ENCODE measurements around the gene PRR16.

The PRR16 gene

DNA sequence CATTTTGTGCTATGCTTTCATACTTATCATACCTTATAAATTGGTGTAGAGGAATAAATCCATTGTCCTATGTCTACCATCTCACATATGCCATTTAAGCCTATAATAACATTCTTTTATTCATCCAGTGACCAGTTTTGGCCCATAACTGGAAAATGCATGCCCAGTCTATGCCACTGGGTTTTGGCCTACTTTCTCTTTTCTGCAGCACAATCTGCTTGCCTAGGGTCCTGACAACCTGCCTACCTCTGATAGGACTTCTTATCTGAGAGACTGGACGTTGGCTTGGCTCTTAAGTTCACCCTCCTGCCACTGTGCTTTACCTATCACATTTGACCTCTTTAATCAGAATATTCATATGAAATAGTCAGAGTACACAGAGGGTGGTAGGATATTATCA is 103.0 kb downstream of the PRR16 start:
- DNase-seq (ENCODE audit: extremely low read depth in 1 of 2, low read depth in 1 of 2): no peak

DNA sequence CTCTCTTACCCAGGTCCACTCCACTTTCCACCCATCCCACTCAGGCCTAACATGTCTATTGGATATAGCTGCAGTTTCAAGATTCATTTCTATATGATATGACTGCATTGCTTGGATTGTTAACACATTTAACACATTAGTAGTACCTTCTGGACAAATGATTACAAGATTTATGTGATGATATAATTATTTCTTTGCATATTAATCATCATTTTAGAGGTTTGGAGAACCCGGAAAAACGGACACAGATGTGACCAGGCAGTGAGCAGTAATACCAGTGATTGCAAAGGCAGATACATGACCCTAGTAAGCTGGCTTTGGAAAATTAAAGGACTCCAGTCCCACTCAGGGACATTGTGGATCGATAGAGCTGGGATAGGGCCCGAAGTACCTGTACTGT is 103.8 kb downstream of the PRR16 start:
- no peak for DNase-seq (ENCODE audit: extremely low read depth in 1 of 2, low read depth in 1 of 2)

DNA sequence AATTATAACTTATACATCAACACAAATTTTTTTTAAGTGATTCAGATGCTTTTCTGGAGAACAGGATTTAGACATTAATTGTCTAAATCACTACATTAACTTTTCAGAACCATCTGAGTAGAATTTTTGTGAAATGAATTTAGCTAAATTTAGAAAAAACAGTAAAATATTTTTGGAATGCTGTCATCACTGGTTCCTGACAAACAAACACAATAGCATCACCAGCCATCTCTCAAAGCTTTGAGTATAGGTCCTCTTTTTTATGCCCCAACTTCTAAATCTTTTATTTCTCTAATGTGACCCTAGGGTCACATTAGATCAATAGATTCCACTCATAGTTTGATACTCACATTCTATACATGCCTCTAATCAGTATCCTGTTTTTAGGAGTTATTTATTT is 104.6 kb downstream of the PRR16 start:
- no peak for DNase-seq (ENCODE audit: extremely low read depth in 1 of 2, low read depth in 1 of 2)

DNA sequence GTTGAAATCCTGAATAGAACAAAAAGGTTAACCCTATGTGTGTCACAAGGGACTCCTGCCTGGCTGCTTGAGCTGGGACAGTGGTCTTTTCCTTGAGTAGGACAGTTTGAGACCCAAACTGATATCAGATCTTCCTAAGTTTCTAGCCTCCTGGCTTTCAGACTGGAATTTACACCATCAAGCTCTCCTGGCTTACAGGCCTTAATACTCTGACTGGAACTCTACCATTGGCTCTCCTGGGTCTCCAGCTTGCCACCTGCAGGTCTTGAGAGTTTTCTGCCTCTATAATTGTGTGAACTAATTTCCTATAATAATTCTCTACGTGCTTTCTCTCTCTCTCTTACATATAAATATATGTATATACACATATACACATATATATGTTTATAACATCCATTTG is 112.5 kb downstream of the PRR16 start:
- DNase-seq (ENCODE audit: extremely low read depth in 1 of 2, low read depth in 1 of 2): no peak

DNA sequence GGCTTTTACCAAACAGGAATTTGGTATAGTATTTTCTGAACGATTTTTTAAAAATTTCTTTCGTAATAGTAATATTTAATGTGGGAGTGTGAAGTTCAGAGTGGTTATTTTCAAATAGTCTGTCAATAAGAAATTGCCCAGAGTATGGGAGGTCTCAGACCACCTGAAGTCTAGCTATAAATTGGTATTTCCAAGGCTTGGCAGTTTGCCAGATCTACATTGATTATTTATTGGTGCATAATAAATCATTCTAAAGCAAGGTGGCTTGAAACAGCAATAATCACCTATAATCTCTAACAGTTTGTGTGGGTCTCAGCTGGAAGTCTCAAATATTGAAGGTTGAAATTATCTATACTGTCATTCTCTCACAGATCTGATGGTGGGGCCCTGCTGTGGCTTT is 118.5 kb downstream of the PRR16 start:
- no peak for DNase-seq (ENCODE audit: extremely low read depth in 1 of 2, low read depth in 1 of 2)

DNA sequence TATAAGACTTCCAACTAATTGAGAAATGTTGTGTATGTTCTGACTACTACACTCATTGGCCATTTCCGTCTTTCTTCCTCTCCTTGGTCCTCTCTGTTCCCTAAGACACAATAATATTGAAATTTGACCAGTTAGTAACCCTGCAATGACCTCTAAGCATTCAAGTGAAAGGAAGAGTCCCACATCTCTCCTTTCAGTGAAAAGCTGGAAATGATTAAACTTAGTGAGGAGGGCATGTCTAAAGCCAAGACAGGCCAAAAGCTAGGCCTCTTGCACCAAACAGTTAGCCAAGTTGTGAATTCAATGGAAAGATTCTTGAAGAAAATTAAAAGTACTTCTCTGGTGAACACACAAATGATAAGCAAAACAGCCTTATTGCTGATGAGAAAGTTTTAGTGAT is 122.5 kb downstream of the PRR16 start:
- no peak for DNase-seq (ENCODE audit: extremely low read depth in 1 of 2, low read depth in 1 of 2)

DNA sequence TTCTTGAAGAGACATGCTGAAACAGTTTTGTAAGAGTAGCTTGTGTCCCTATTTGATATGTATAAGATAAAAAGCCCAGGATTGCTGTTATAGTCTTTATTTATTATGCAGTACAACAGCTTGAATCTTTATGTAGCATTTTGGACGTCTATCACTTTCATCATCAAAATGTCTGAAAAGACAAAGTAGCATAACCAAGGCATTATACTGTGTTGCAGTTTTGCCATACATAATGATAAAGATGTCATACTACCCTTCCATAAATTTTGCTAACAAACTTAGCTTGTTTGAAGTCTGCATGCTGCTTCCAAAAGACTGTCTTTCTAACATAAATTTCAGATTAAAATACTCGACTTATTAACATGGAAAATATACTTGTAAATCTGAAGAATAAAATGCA is 127.8 kb downstream of the PRR16 start:
- DNase-seq (ENCODE audit: extremely low read depth in 1 of 2, low read depth in 1 of 2): no peak

DNA sequence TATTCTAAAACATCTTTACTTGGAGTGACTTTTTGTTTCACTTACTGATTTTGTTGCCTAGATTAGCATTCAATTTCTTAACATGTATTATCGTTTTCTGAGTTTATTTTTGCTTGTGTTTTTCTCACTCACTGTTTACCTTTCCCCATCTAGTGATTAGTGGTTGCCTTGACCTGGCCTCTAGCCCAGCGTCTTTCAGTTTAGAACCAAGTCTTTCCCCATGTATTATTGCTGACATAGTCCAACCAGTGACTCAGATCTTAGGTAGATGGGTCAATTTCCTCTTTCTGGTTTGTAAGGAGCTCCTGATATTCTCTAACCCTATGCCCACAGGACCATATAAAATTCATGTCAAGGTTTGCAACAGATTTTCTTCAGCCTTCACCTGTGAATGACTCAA is 135.5 kb downstream of the PRR16 start:
- no peak for DNase-seq (ENCODE audit: extremely low read depth in 1 of 2, low read depth in 1 of 2)

DNA sequence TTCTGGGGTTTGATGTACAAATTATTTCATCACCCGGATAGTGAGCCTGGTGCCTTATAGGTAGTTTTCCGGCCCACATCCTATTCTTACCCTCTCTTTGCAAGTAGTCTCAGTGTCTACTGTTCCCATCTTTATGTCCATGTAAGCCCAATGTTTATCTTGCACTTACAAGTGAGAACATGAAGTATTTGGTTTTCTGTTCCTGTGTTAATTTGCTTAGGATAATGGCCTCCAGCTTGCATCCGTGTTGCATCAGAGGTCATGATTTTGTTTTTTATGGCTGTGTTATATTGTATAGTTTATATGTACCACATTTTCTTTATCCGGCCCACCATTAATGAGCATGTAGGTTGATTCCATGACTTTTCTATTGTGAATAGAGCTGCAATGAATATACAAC is 136.5 kb downstream of the PRR16 start:
- no peak for DNase-seq (ENCODE audit: extremely low read depth in 1 of 2, low read depth in 1 of 2)

DNA sequence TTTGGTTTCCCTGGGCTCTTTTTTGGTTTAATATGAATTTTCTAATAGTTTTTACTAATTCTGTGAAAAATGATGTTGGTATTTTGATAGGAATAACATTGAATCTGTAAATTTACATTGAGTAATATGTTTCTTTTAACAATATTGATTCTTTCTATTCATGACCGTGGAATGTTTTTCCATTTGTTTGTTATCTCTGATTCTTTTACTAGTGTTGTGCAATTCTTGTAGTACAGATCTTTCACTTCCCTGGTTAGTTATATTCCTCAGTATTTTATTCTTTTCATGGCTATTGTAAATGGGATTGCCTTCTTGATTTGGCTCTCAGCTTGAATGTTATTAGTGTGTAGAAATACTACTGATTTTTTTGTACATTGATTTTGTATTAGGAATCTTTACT is 137.9 kb downstream of the PRR16 start:
- no peak for DNase-seq (ENCODE audit: extremely low read depth in 1 of 2, low read depth in 1 of 2)

DNA sequence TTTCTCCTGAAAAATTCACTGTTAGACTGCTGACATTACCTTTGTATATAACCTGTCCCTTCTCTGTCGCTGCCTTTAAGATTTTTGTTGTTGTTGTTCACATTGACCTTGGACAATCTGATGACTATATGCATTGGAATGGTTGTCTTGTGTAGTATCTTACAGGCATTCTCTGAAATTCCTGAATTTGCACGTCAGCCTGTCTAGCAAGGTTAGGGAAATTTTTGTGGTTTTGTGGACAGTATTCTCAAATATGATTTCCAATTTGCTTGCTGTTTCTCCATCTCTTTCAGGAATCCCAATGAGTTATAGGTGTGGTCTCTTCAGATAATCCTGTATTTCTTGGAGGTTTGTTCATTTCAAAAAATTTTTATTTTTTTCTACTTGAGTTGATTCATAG is 140.8 kb downstream of the PRR16 start:
- no peak for DNase-seq (ENCODE audit: extremely low read depth in 1 of 2, low read depth in 1 of 2)

DNA sequence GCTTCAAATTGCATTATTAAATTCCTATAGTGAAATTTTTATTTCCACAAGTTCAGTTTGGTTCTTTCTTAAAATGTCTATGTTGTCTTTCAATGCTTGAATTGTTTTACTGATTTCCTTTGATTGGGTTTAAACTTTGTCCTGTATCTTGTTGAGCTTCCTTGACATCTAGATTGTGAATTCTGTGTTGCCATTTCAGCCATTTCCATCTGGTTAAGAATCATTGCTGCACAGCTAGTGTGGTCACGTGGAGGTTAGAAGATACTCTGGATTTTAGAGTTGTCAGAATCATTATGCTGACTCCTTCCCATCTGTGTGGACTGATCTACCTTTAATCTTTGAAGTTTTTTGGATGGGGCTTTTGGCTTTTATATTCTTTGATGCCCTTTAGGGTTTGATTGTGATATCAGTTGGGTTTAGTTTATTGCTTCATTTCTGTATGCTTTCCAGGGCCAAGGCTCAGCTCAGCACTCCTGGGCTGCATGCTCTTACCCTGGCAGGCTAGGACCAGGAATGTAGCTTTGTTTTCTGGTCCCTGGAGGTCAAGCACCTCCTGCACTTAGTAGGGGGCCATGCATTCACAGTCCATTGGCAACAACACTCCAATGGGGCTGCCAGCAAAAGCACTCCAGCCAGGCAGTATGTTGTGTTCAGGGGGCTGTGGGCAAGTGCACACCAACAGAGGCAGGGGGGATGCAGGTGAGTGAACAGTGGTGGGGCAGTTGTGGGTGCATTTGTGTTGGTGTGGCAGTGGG is 141.4 kb downstream of the PRR16 start:
- no peak for DNase-seq (ENCODE audit: extremely low read depth in 1 of 2, low read depth in 1 of 2)

DNA sequence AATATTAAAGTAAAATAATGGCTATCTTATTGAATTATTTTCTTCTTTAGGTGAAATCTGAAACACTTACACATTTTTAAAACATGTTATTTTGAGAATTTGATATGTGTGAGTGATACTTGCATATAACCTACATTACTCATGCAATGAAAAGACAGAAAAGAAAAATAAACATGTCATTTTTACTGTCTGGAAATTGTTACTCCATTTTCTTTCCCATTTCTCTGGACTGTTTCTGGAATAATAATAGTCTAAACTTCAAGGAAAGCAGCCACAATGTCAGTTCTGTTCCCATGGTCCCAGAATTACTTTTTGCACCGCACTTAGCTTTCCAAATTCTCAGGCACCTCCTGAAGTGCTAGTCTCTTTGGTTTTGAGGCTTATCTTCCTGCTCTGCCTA is 145.5 kb downstream of the PRR16 start:
- no peak for DNase-seq (ENCODE audit: extremely low read depth in 1 of 2, low read depth in 1 of 2)

DNA sequence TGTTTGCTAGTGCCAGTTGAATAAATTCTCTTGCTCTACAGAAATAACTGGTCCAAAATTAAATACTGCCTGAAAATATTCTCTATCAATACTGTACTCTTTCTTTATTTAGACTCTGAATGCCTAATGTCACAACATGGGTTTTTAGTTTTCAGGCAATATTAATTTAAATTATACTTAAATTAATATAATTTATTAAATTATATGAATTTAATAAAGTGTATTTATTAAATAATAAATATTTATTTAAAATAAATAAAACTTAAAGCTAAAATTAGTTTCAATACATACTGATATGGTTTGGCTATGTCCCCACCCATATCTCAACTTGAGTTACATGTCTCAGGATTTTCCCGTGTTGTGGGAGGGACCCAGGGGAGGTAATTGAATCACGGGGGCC is 146.0 kb downstream of the PRR16 start:
- DNase-seq (ENCODE audit: extremely low read depth in 1 of 2, low read depth in 1 of 2): no peak

DNA sequence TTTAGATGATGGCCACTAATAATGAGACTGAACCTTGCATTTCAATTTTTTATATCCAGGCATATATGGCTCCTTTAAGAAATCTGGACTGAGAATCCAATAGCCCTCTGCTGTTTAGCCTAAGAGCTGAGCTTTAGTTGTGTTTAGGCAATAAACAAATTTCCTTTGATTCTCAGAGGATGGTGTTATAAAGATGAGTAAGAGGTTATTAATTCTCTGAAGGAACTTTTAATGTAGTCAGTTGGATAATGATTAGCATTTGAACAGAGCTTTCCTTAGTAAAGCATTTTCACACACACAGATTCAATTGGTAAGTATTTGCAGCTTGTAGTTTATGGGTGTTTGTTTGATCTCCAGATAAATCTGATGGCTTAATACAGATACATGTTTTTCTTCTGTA is 149.6 kb downstream of the PRR16 start:
- DNase-seq (ENCODE audit: extremely low read depth in 1 of 2, low read depth in 1 of 2): no peak

DNA sequence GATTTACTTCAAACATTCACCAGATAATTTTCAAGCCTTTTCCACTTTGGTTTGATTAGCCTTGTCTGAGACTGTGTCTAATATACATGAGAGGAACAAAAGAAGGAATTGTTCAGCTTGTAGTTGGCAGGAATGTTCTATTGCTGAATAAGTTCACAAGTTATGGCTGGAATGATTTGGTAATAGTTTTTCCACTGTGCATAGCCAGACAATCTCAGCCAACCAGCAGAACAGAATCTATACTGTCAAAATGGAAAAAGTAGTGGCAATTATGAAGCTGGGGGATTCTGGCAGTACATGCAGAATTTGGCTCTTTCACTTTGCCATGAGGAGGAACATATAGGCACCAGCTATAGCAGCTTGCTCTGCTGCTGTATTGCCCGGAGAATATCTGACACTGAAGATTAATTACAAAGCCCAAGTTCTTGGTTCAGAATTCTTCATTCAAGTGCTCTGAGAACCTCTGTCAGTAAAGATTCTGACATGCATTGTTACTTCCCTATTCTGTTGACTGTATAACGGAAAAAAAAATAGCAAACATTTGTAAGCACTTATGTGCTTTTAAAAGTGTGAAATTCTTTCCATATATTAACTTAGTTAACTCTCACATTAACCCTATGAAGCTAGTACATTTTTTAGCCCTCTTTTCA is 150.6 kb downstream of the PRR16 start:
- DNase-seq (ENCODE audit: extremely low read depth in 1 of 2, low read depth in 1 of 2): no peak

DNA sequence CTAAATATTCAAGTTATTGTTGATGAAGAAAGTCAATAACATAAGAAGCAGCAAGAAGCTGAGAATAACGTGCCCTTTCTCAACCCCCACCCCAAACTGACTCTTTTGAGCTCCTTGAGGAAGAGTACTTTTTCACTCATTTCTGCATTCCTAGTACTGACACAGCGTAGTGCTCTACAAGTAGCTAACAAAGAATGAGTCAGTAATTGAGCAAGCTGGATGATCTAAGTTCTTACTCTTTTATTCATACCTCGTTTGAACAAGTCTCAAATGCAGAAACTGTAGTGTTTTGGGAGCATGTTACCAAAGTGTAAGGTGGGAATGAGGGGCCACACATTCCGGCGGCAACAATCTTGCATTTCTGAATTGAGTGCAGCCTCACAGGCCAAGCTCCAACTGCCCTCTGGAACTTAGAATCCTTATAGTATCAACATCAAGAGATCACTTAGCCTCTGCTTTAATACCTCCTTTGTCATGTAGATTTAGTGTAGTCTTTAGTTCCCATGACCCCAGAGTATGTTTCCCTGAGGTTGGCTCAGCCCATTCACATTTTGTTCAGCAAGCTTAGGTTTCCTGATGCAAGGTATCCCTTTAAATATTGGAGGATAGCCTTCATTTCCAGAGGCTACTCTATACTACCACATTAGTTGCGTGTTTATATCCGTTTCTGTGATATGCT is 152.0 kb downstream of the PRR16 start:
- DNase-seq (ENCODE audit: extremely low read depth in 1 of 2, low read depth in 1 of 2): no peak

DNA sequence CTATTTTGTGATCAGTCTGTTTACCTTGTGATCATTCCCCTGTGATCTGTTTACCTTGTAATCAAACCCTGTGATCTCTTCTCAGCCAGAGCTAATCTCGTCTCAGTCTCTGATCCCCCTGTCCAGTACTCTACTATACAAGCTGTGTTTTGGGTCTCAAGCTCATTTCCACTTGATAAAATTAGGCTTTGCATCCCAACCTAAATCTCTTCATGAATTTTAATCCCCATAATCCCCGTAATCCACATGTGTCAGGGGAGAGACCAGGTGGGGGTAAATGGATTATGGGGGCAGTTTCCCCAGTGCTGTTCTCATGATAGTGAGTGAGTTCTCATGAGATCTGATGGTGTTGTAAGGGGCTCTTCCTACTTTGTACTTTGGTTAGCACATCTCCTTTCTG is 157.2 kb downstream of the PRR16 start:
- DNase-seq (ENCODE audit: extremely low read depth in 1 of 2, low read depth in 1 of 2): no peak

DNA sequence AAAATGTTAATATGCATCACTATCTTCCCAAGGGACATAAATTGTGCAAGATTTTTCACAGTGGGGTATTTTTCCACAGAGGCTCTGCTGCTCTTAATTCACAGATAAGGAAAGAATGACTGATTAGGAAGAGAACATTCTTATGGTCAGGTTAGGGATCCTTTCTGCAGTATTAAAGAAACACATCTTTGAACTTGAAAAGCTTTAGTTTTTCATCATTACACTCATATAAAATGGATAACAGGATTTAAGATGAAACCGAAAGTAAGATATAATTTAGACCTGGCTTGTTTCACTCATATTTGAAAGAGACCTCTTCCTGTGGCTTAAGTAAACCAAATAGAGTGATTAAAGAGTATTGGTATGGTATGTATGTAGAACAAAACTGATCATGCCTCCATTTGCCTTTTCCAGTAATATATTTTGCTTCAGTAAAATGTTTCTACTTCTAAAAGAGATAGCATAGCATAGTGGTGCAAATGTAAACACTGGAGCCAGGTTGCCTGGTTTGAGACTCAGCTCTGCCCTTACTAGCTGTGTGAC is 160.0 kb downstream of the PRR16 start:
- DNase-seq (ENCODE audit: extremely low read depth in 1 of 2, low read depth in 1 of 2): no peak

DNA sequence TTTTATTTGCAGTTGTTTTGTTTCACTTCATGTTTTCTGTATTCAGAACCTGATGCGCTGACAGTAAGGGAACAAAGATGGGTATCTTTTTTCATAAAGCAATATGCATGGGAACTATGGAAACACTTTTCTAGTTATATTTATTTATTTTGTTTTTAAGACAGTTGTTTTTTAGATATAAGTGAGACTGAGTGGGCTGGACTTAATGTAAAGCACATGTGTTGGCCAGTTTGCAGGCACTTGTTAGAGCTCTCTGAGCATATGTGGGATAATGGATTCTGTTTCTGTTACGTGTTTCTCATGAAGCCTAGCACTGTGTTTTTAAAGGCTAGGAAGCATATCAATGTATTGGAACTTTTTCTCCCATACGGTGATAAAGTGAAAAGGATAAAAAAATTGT is 164.1 kb downstream of the PRR16 start:
- DNase-seq (ENCODE audit: extremely low read depth in 1 of 2, low read depth in 1 of 2): no peak

DNA sequence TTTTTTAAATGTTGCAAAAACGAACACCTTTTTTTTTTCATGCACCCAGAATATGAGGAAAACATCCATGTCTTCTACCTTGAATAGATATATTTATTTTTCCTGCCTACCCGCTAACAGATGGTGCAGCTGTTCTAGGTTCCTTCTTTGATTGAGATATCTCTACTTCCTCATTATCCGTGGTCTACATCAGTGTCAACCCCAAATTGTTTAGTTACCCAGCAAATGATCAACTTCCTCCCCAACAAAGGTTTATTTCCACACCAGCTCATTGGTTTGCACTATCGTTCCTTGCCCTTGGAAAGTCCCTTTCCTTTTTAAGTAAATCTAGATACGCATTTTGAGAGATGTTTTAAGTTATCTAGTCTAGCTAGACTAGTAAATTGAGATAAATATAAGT is 166.4 kb downstream of the PRR16 start:
- DNase-seq (ENCODE audit: extremely low read depth in 1 of 2, low read depth in 1 of 2): no peak

DNA sequence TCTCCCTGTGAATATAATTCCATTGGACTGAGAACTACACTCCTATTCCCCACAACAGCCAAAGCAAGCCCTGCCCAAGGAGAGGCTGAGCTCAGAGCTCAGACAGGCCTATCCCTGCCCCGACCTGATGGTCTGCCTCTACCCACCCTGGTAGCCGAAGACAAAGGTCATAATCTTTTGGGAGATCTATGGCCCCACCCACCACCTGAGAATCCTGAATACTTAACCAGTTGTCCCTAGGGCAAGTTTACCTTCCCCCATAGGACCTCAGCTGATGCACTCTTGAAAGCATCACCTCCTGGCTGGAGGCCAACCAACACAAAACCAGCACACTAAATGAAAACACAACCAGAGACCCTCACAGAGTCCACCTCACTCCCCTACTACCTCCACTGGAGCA is 167.5 kb downstream of the PRR16 start:
- DNase-seq (ENCODE audit: extremely low read depth in 1 of 2, low read depth in 1 of 2): no peak
